ENCODE measurements around the gene MBP.

DNA sequence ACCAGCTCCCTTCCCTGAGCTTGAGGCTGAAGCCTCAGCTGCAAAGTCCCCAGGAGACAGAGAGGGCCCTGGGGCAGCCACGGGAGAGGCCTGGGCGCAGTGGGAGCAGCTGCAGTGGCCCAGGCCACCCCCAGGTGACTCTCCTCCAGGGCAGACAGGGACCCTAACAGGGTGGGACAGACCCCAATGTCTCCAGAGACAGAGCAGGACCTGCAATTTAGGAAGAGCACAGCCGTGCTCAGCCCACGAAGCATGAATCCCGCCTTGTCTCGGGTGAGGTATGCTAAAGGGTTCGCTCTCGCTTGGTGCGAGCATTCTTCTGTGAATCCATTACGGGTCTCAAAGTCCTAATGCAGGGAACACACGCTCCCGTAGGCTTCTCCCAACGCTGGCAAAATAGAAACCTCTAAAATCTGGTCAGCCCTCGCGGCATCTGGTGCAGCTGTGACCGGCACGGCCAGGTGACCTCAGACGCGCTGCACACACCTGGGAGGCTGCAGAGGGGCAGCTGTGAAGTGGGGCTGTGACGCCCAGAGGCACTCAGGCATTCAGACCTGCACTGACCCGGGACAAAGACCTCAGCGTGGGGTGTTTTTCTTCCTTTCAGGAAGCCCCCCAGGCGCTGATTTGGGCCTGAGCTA lies 12.6 kb downstream of the MBP start:
- TF ChIP-seq ZNF644 (CRISPR knock-in tag; IDR thresholded peaks at IDR 0.05; ENCODE audit: low read depth) (no peak), CHD2 (IDR thresholded peaks at IDR 0.05; ENCODE audit: low read depth, low read length) (no peak)

Measured in HepG2 (cell line).